IMR-90 (cell line): ENCODE results near the gene OR2T1.
"Not testable (repeated sequence)": the region's sequence is repeated elsewhere in the genome, so short reads cannot be mapped to it uniquely, and the experiment has no call there.

Experiments used
- CEBPB ChIP-seq: IDR thresholded peaks from 2 replicates; pipeline ENCODE4 v1.6.1; 2012; ENCODE audit warnings: low read depth, low read length, improper control_type of control experiment
- CTCF ChIP-seq: conservative IDR thresholded peaks from 2 replicates; pipeline ENCODE4 v1.5.1; 2012; ENCODE audit warnings: mild to moderate bottlenecking, low read depth, low read length, improper control_type of control experiment
- MXI1 ChIP-seq: IDR thresholded peaks from 2 replicates; pipeline ENCODE4 v1.6.1; 2012; ENCODE audit warnings: low read depth, mild to moderate bottlenecking, low read length, moderate library complexity, borderline replicate concordance
- POLR2A ChIP-seq: IDR thresholded peaks from 2 replicates; pipeline ENCODE4 v1.6.1; 2012; ENCODE audit warnings: mild to moderate bottlenecking, low read depth, low read length
- RAD21 ChIP-seq: IDR thresholded peaks from 2 replicates; pipeline ENCODE4 v1.6.1; 2012; ENCODE audit warnings: low read length, improper control_type of control experiment
- RCOR1 ChIP-seq: IDR thresholded peaks from 2 replicates; pipeline ENCODE4 v1.6.1; 2012; ENCODE audit warnings: mild to moderate bottlenecking, low read length, improper control_type of control experiment; ENCODE audit not compliant: insufficient replicate concordance
- RFX5 ChIP-seq: IDR thresholded peaks from 2 replicates; pipeline ENCODE4 v1.8.0; 2012; ENCODE audit warnings: low read depth, mild to moderate bottlenecking, low read length, moderate library complexity
- USF2 ChIP-seq: fragments of 150-350 bp; IDR thresholded peaks from 2 replicates; pipeline ENCODE4 v1.6.1; 2017; ENCODE audit warnings: mild to moderate bottlenecking, antibody characterized with exemption, low read length, low read depth

- not testable (repeated sequence) for TF ChIP-seq CTCF, POLR2A, RCOR1, CEBPB, MXI1, USF2, RAD21, RFX5
These were observed 47.1 kb downstream of the OR2T1 start for GRCh38 chr1:248449821-248450465.
